Skin epidermis (tissue), 12 donors: ENCODE measurements around the gene SSU72.

Source experiments
- H3K27ac ChIP-seq, 21 experiments: fragments of 200-600 bp; sonication (generic) in 11 of 21; one replicate each; pipeline ENCODE4 v1.5.0; 2020; ENCODE audit warnings: mild to moderate bottlenecking in 3 of 21, inconsistent platforms in 2 of 21, moderate library complexity in 2 of 21
- H3K4me3 ChIP-seq, 7 experiments: fragments of 200-600 bp; sonication (generic) in 2 of 7; one replicate each; pipeline ENCODE4 v1.5.0; 2020; ENCODE audit warnings: inconsistent platforms in 2 of 7, mild to moderate bottlenecking in 2 of 7, moderate library complexity in 1 of 7

The SSU72 gene

GRCh38 chr1:1613509-1614082 lies 38.9 kb upstream of the SSU72 start:
- Histone ChIP-seq H3K4me3 (peak overlapping the region in 3 of 7 experiments; percentile 92 to 97 (median 95)), H3K27ac (peak overlapping the region in 11 of 21 experiments; percentile 11 to 100 (median 99))

GRCh38 chr1:1612104-1612400 lies 37.4 kb upstream of the SSU72 start:
- H3K4me3 ChIP-seq = no peak overlapping the region
- H3K27ac ChIP-seq = peak overlapping the region in 3 of 21 experiments; percentile 0 to 37 (median 8)

- peak overlapping the region in 4 of 21 experiments; percentile 6 to 39 (median 19) for H3K27ac ChIP-seq
- no peak overlapping the region for H3K4me3 ChIP-seq
Measured at GRCh38 chr1:1610796-1611195, 36.1 kb upstream of the SSU72 start.

GRCh38 chr1:1609822-1610485 lies 35.3 kb upstream of the SSU72 start:
- Histone ChIP-seq H3K4me3 (no peak overlapping the region), H3K27ac (no peak overlapping the region)

GRCh38 chr1:1606232-1606631 lies 31.6 kb upstream of the SSU72 start:
- Histone ChIP-seq H3K4me3 (no peak overlapping the region), H3K27ac (no peak overlapping the region)

- Histone ChIP-seq H3K4me3 (no peak overlapping the region), H3K27ac (no peak overlapping the region)
Measured at GRCh38 chr1:1605724-1606123, 31.1 kb upstream of the SSU72 start.

- no peak overlapping the region for H3K27ac ChIP-seq
Measured at GRCh38 chr1:1605034-1605591, 30.4 kb upstream of the SSU72 start.

GRCh38 chr1:1604374-1605033 lies 29.8 kb upstream of the SSU72 start:
- Histone ChIP-seq H3K27ac (no peak overlapping the region), H3K4me3 (no peak overlapping the region)

More at GRCh38 chr1:1605034-1605591, 30.4 kb upstream of the SSU72 start:
- H3K4me3 ChIP-seq = no peak overlapping the region

GRCh38 chr1:1603671-1604373 lies 29.2 kb upstream of the SSU72 start:
- H3K27ac ChIP-seq = no peak overlapping the region
- no peak overlapping the region for H3K4me3 ChIP-seq

- no peak overlapping the region for H3K4me3 ChIP-seq
- no peak overlapping the region for H3K27ac ChIP-seq
Measured at GRCh38 chr1:1602968-1603506, 28.4 kb upstream of the SSU72 start.

GRCh38 chr1:1602304-1602967 lies 27.8 kb upstream of the SSU72 start:
- no peak overlapping the region for H3K27ac ChIP-seq
- no peak overlapping the region for H3K4me3 ChIP-seq

GRCh38 chr1:1601564-1602303 lies 27.1 kb upstream of the SSU72 start:
- no peak overlapping the region for H3K4me3 ChIP-seq
- H3K27ac ChIP-seq = no peak overlapping the region

- Histone ChIP-seq H3K4me3 (peak overlapping the region in 2 of 7 experiments; percentile 39 to 47), H3K27ac (no peak overlapping the region)
Measured at GRCh38 chr1:1600861-1601563, 26.3 kb upstream of the SSU72 start.

GRCh38 chr1:1599935-1600860 lies 25.5 kb upstream of the SSU72 start, which contains the start of gene FNDC10:
Gene FNDC10, minus strand, starts transcription at chr1:1600135. Its CDS starts 120 bp downstream, at chr1:1600015.
- H3K27ac ChIP-seq = no peak within 1 kb of the TSS
- H3K4me3 ChIP-seq = peak within 1 kb of the TSS; percentile 27 to 47 (median 40)

- peak overlapping the region in 6 of 7 experiments; percentile 8 to 35 (median 24) for H3K4me3 ChIP-seq
Measured at GRCh38 chr1:1599030-1599934, 24.6 kb upstream of the SSU72 start.

GRCh38 chr1:1598720-1599029 lies 24.0 kb upstream of the SSU72 start:
- H3K4me3 ChIP-seq = no peak overlapping the region

More at GRCh38 chr1:1599030-1599934, 24.6 kb upstream of the SSU72 start:
- H3K27ac ChIP-seq = no peak overlapping the region

More at GRCh38 chr1:1598720-1599029, 24.0 kb upstream of the SSU72 start:
- H3K27ac ChIP-seq = no peak overlapping the region
